Natural killer cell (primary cell): Measurements from ENCODE around the gene MYBPC2. TPM values are rescaled to one million over a fixed set of nuclear protein-coding genes. Genes with fewer than 3 reads are reported as not detected.

Source experiments
- ATAC-seq, 3 donors: fragments of 150-1000 bp in 2 of 3; fragments of 200-7000 bp in 1 of 3; cut with Tn5 transposase; 1 replicate in 1 of 3; 2 replicates in 2 of 3; pipeline ENCODE4 v1.10.0; 2021; ENCODE audit warnings: mild to moderate bottlenecking in 2 of 3, moderate library complexity in 2 of 3
- DNase-seq, 2 donors: peaks; one replicate each; pipeline versions ENCODE4 v3.0.0 to v3.0.0-alpha.2; 2013 to 2021; ENCODE audit warnings: mixed read lengths in 1 of 2
- H3K27ac ChIP-seq: one replicate; pipeline ENCODE4 v1.5.1; 2013; ENCODE audit warnings: mild to moderate bottlenecking, low read length
- H3K27me3 ChIP-seq: one replicate; pipeline ENCODE4 v1.6.1; 2013; ENCODE audit warnings: low read length; ENCODE audit not compliant: control insufficient read depth, insufficient read depth
- H3K36me3 ChIP-seq: one replicate; pipeline ENCODE4 v1.6.1; 2013; ENCODE audit warnings: low read length; ENCODE audit not compliant: control insufficient read depth, insufficient read depth
- H3K4me1 ChIP-seq: one replicate; pipeline ENCODE4 v1.6.1; 2013; ENCODE audit warnings: low read length; ENCODE audit not compliant: control insufficient read depth, insufficient read depth
- H3K4me3 ChIP-seq: one replicate; pipeline ENCODE4 v1.5.1; 2013; ENCODE audit warnings: low read length
- H3K9me3 ChIP-seq: one replicate; pipeline ENCODE4 v1.6.1; 2013; ENCODE audit warnings: low read length; ENCODE audit not compliant: control insufficient read depth, insufficient read depth
- H3K27ac Mint-ChIP-seq, 2 donors: one replicate each; pipeline ENCODE4 v1.8.0; 2022; ENCODE audit warnings: mild to moderate bottlenecking in 2 of 2, mixed read lengths in 2 of 2, moderate library complexity in 1 of 2
- H3K27me3 Mint-ChIP-seq, 2 donors: one replicate each; pipeline ENCODE4 v1.8.0; 2022; ENCODE audit warnings: low read depth in 2 of 2, mixed read lengths in 2 of 2
- H3K36me3 Mint-ChIP-seq: one replicate; pipeline ENCODE4 v1.8.0; 2022; ENCODE audit warnings: mixed read lengths
- H3K4me1 Mint-ChIP-seq, 2 donors: one replicate each; pipeline ENCODE4 v1.8.0; 2022; ENCODE audit warnings: mixed read lengths in 2 of 2
- H3K4me3 Mint-ChIP-seq: one replicate; pipeline ENCODE4 v1.8.0; 2022; ENCODE audit warnings: mild to moderate bottlenecking, moderate library complexity, mixed read lengths
- H3K9me3 Mint-ChIP-seq, 2 donors: one replicate each; pipeline ENCODE4 v1.8.0; 2022; ENCODE audit warnings: mixed read lengths in 2 of 2
- WGBS: methylation state at CpG from one replicate; pipeline ENCODE4 v1.1.7; 2013; ENCODE audit warnings: missing lambda C conversion rate; ENCODE audit not compliant: insufficient coverage; 5-methylcytosine and 5-hydroxymethylcytosine counted together
- intact Hi-C: fragments of 100-400 bp; cut with micrococcal nuclease; formaldehyde crosslinking; loops from one replicate; pipeline ENCODE4 v1.14.2; 2022
- total RNA-seq, 4 donors: library from RNA; stranded (reverse); fragments of 120-200 nt in 1 of 4; gene quantifications; one replicate each; pipeline versions ENCODE4 v1.2.3 to v1.2.4, GENCODE V29; 2013 to 2022
- TF ChIP-seq, protein P1 (sequence below): fragments of 200-600 bp; IDR thresholded peaks from one replicate; pipeline ENCODE4 v1.8.0; 2022; ENCODE audit warnings: antibody characterized with exemption

Gene MYBPC2
- total RNA-seq, 3 donors from 2014 or later (not counting 1 experiment from before 2014, with no cell fraction given): 0.09 to 0.15 TPM; not detected in 1

DNA sequence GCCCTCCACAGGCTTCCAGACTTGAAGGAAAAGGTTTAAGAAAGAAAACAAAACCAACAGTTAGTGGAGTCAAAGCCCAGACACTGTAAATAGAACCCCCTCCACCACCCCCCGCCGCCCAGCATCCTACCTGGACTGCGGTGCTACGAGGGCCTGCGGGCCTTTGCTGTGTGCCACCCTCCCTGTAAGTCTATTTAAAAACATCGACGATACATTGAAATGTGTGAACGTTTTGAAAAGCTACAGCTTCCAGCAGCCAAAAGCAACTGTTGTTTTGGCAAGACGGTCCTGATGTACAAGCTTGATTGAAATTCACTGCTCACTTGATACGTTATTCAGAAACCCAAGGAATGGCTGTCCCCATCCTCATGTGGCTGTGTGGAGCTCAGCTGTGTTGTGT is 50.2 kb downstream of the MYBPC2 start:
- TF ChIP-seq, protein P1, sequence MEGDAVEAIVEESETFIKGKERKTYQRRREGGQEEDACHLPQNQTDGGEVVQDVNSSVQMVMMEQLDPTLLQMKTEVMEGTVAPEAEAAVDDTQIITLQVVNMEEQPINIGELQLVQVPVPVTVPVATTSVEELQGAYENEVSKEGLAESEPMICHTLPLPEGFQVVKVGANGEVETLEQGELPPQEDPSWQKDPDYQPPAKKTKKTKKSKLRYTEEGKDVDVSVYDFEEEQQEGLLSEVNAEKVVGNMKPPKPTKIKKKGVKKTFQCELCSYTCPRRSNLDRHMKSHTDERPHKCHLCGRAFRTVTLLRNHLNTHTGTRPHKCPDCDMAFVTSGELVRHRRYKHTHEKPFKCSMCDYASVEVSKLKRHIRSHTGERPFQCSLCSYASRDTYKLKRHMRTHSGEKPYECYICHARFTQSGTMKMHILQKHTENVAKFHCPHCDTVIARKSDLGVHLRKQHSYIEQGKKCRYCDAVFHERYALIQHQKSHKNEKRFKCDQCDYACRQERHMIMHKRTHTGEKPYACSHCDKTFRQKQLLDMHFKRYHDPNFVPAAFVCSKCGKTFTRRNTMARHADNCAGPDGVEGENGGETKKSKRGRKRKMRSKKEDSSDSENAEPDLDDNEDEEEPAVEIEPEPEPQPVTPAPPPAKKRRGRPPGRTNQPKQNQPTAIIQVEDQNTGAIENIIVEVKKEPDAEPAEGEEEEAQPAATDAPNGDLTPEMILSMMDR: no peak
- Mint-ChIP-seq H3K4me3 (no peak overlapping the region), H3K4me1 (peaks cover 11 to 34% of the 10 kb centered on the region in 2 donors), H3K27me3 (no peaks in the 10 kb centered on the region), H3K36me3 (no peaks in the 10 kb centered on the region), H3K27ac (no peak overlapping the region), H3K9me3 (no peaks in the 10 kb centered on the region)
- no peak overlapping the region for H3K27ac ChIP-seq
- peaks cover 6% of the 10 kb centered on the region for H3K4me1 ChIP-seq
- WGBS: 96% methylated on average over 10 of the region's 10 CpGs
- no peak for DNase-seq
- peaks cover 36% of the 10 kb centered on the region for H3K36me3 ChIP-seq
- no peaks in the 10 kb centered on the region for H3K9me3 ChIP-seq
- ATAC-seq: no peak
- no peaks in the 10 kb centered on the region for H3K27me3 ChIP-seq
- intact Hi-C loops: no loop called here
- H3K4me3 ChIP-seq: no peak overlapping the region

- no peak overlapping the region for H3K4me3 Mint-ChIP-seq
- TF ChIP-seq, protein P1: no peak
- no peaks in the 10 kb centered on the region for H3K27me3 Mint-ChIP-seq
- Histone ChIP-seq H3K4me3 (no peak overlapping the region), H3K4me1 (no peaks in the 10 kb centered on the region), H3K36me3 (peaks cover 17% of the 10 kb centered on the region), H3K27ac (no peak overlapping the region), H3K9me3 (no peaks in the 10 kb centered on the region), H3K27me3 (no peaks in the 10 kb centered on the region)
- WGBS: 90% methylated on average over 10 of the region's 10 CpGs
- intact Hi-C loops: no loop called here
- peaks cover 5 to 30% of the 10 kb centered on the region in 2 donors for H3K4me1 Mint-ChIP-seq
- no peaks in the 10 kb centered on the region for H3K9me3 Mint-ChIP-seq
- peak overlapping the region; percentile 29 to 59 for H3K27ac Mint-ChIP-seq
- no peaks in the 10 kb centered on the region for H3K36me3 Mint-ChIP-seq
- DNase-seq (no peak), ATAC-seq (no peak)
These were observed 52.7 kb downstream of the MYBPC2 start for GRCh38 chr19:50485284-50485955.

- peaks cover 4% of the 10 kb centered on the region for H3K36me3 ChIP-seq
- no peaks in the 10 kb centered on the region for H3K27me3 ChIP-seq
- no peaks in the 10 kb centered on the region for H3K9me3 ChIP-seq
- DNase-seq (peak; percentile 32 to 71), ATAC-seq (peak in 1 of 3 donors; percentile 40)
- H3K4me1 Mint-ChIP-seq: peaks cover 5 to 37% of the 10 kb centered on the region in 2 donors
- H3K4me3 Mint-ChIP-seq: no peak overlapping the region
- H3K9me3 Mint-ChIP-seq: no peaks in the 10 kb centered on the region
- intact Hi-C loops: no loop called here
- peaks cover 7% of the 10 kb centered on the region for H3K4me1 ChIP-seq
- no peak overlapping the region for H3K27ac ChIP-seq
- no peak overlapping the region for H3K27ac Mint-ChIP-seq
- no peaks in the 10 kb centered on the region for H3K27me3 Mint-ChIP-seq
- H3K4me3 ChIP-seq: no peak overlapping the region
- WGBS: 87% methylated on average over 18 of the region's 18 CpGs
- H3K36me3 Mint-ChIP-seq: no peaks in the 10 kb centered on the region
- TF ChIP-seq, protein P1: peak; percentile 41
These were observed 54.3 kb downstream of the MYBPC2 start for GRCh38 chr19:50486823-50487515.
